Upper lobe of left lung (tissue), 6 donors: Measurements from ENCODE around the gene SLC12A7. TPM values are rescaled to one million over a fixed set of nuclear protein-coding genes. Genes with fewer than 3 reads are reported as not detected.

Source experiments
- ATAC-seq, 2 donors: fragments of 200-7000 bp; cut with Tn5 transposase; one replicate each; pipeline ENCODE4 v1.9.1; 2022; ENCODE audit warnings: mild to moderate bottlenecking in 2 of 2, moderate library complexity in 2 of 2; ENCODE audit not compliant: low FRiP score in 2 of 2
- DNase-seq, 2 donors: peaks; one replicate each; pipeline ENCODE4 v3.0.0-alpha.2; 2019 to 2020
- H3K27ac ChIP-seq, 4 donors: fragments of 200-600 bp; sonication (generic); one replicate each; pipeline ENCODE4 v1.5.1; 2016 to 2019
- H3K27me3 ChIP-seq, 4 donors: fragments of 200-600 bp; sonication (generic); one replicate each; pipeline ENCODE4 v1.5.1; 2017 to 2019
- H3K36me3 ChIP-seq, 4 donors: fragments of 200-600 bp; sonication (generic); one replicate each; pipeline ENCODE4 v1.5.1; 2016 to 2019
- H3K4me1 ChIP-seq, 4 donors: fragments of 200-600 bp; sonication (generic); one replicate each; pipeline ENCODE4 v1.5.1; 2018 to 2019
- H3K4me3 ChIP-seq, 4 donors: fragments of 200-600 bp; sonication (generic); one replicate each; pipeline ENCODE4 v1.5.1; 2017 to 2019; ENCODE audit warnings: mild to moderate bottlenecking in 2 of 4, moderate library complexity in 1 of 4
- H3K9me3 ChIP-seq, 4 donors: fragments of 200-600 bp; sonication (generic); one replicate each; pipeline ENCODE4 v1.5.1; 2018 to 2019
- CTCF ChIP-seq, 6 experiments: fragments of 450-650 bp in 4 of 6; fragments of 200-600 bp in 2 of 6; sonication (generic) in 2 of 6; IDR thresholded peaks; one replicate each; pipeline ENCODE4 v1.5.1; 2016 to 2019; ENCODE audit warnings: antibody characterized with exemption in 6 of 6
- EP300 ChIP-seq, 4 donors: sonication (generic); formaldehyde crosslinking; IDR thresholded peaks; one replicate each; pipeline ENCODE4 v1.5.1; 2017; ENCODE audit warnings: antibody characterized with exemption in 4 of 4, control low read depth in 2 of 4
- POLR2A ChIP-seq, 4 donors: fragments of 450-650 bp; IDR thresholded peaks; one replicate each; pipeline ENCODE4 v1.5.1; 2016 to 2017; ENCODE audit warnings: antibody characterized with exemption in 4 of 4, mild to moderate bottlenecking in 2 of 4
- POLR2AphosphoS5 ChIP-seq, 2 donors: sonication (generic); formaldehyde crosslinking; IDR thresholded peaks; one replicate each; pipeline ENCODE4 v1.5.1; 2017; ENCODE audit warnings: antibody characterized with exemption in 2 of 2
- WGBS, 2 donors: methylation state at CpG; one replicate each; pipeline ENCODE4 v1.1.5; 2017 to 2018; 5-methylcytosine and 5-hydroxymethylcytosine counted together
- total RNA-seq, 6 donors: library from RNA; depleted of rRNA in 4 of 6; stranded (reverse); fragments of >200 nt in 4 of 6; gene quantifications; one replicate each; pipeline versions ENCODE4 v1.1.0 to v1.2.1, GENCODE V29; 2016 to 2021
- donor health status: DM: no; HTN: no; CAD: no; lungs with moderate emphysema.
- donor health status: DM: no; HTN: yes; CAD: no; lungs with severe emphysema.

SLC12A7 gene
- total RNA-seq, 6 donors from 2014 or later: 31.3 to 138 (median 48.5) TPM

GRCh38 chr5:1006656-1007071, 105.2 kb downstream of the SLC12A7 start:
- peaks cover 0 to 34% (median 13%) of the 10 kb centered on the region in 4 donors for H3K27me3 ChIP-seq
- 60 to 85% methylated on average over 1 to 5 of the region's 5 CpGs for WGBS, 2 donors
- H3K36me3 ChIP-seq: no peaks in the 10 kb centered on the region
- peaks cover 33 to 51% (median 36%) of the 10 kb centered on the region in 4 donors for H3K4me1 ChIP-seq
- peak in 1 of 2 donors; percentile 57 for DNase-seq
- H3K9me3 ChIP-seq: no peaks in the 10 kb centered on the region
- ATAC-seq: no peak
- no peak overlapping the region for H3K27ac ChIP-seq
- TF ChIP-seq POLR2AphosphoS5 (IDR thresholded peaks at IDR 0.05) (no peak), EP300 (IDR thresholded peaks at IDR 0.05) (no peak), POLR2A (IDR thresholded peaks at IDR 0.05) (no peak), CTCF (IDR thresholded peaks at IDR 0.05) (no peak)
- no peak overlapping the region for H3K4me3 ChIP-seq

- Histone ChIP-seq H3K4me3 (no peak overlapping the region), H3K27ac (peak overlapping the region in 2 of 4 donors; percentile 17 to 75), H3K9me3 (no peaks in the 10 kb centered on the region), H3K27me3 (peaks cover 0 to 34% (median 13%) of the 10 kb centered on the region in 4 donors), H3K36me3 (no peaks in the 10 kb centered on the region), H3K4me1 (peaks cover 33 to 49% (median 36%) of the 10 kb centered on the region in 4 donors)
- TF ChIP-seq POLR2AphosphoS5 (IDR thresholded peaks at IDR 0.05): no peak
- TF ChIP-seq CTCF (IDR thresholded peaks at IDR 0.05): no peak
- no peak for TF ChIP-seq POLR2A (IDR thresholded peaks at IDR 0.05)
- no peak for TF ChIP-seq EP300 (IDR thresholded peaks at IDR 0.05)
- DNase-seq (no peak), ATAC-seq (no peak)
- 92 to 97% methylated on average over 8 to 13 of the region's 13 CpGs for WGBS, 2 donors
Observed at GRCh38 chr5:1005904-1006655, 105.8 kb downstream of the SLC12A7 start.

- Histone ChIP-seq H3K27ac (peak overlapping the region; percentile 66 to 83 (median 78)), H3K4me3 (peak overlapping the region; percentile 46 to 55 (median 51)), H3K27me3 (peaks cover 0 to 29% (median 13%) of the 10 kb centered on the region in 4 donors), H3K36me3 (no peaks in the 10 kb centered on the region), H3K9me3 (no peaks in the 10 kb centered on the region), H3K4me1 (peaks cover 33 to 41% (median 36%) of the 10 kb centered on the region in 4 donors)
- DNase-seq (peak in 1 of 2 donors; percentile 81), ATAC-seq (no peak)
- 53 to 88% methylated on average over 13 to 29 of the region's 47 CpGs for WGBS, 2 donors
- TF ChIP-seq EP300 (IDR thresholded peaks at IDR 0.05) (no peak), POLR2A (IDR thresholded peaks at IDR 0.05) (no peak), POLR2AphosphoS5 (IDR thresholded peaks at IDR 0.05) (no peak), CTCF (IDR thresholded peaks at IDR 0.05) (no peak)
Observed at GRCh38 chr5:1005249-1005851, 106.5 kb downstream of the SLC12A7 start.

GRCh38 chr5:1004461-1005248, 107.2 kb downstream of the SLC12A7 start:
- Histone ChIP-seq H3K36me3 (no peaks in the 10 kb centered on the region), H3K27ac (peak overlapping the region; percentile 66 to 83 (median 78)), H3K4me3 (peak overlapping the region; percentile 46 to 55 (median 51)), H3K4me1 (peaks cover 33 to 37% (median 35%) of the 10 kb centered on the region in 4 donors), H3K27me3 (peaks cover 0 to 23% (median 12%) of the 10 kb centered on the region in 4 donors), H3K9me3 (no peaks in the 10 kb centered on the region)
- ATAC-seq (peak; percentile 42 to 86), DNase-seq (peak; percentile 54 to 93)
- 2 to 3% methylated on average over 8 to 38 of the region's 88 CpGs for WGBS, 2 donors
- TF ChIP-seq POLR2AphosphoS5 (IDR thresholded peaks at IDR 0.05): no peak
- no peak for TF ChIP-seq POLR2A (IDR thresholded peaks at IDR 0.05)
- TF ChIP-seq CTCF (IDR thresholded peaks at IDR 0.05): peak in 4 of 6 experiments; percentile 28 to 38 (median 29)
- no peak for TF ChIP-seq EP300 (IDR thresholded peaks at IDR 0.05)
